GM21381 (cell line): ENCODE measurements around the gene PRKCH.

ENCODE experiments used
- ATAC-seq: cut with Tn5 transposase; IDR thresholded peaks from one replicate; pipeline ENCODE4 v1.9.1; 2021; ENCODE audit warnings: mild to moderate bottlenecking, moderate library complexity; ENCODE audit not compliant: unreplicated experiment

The PRKCH gene

GRCh38 chr14:61575551-61576150, 254.3 kb downstream of the PRKCH start:
- no peak for ATAC-seq

GRCh38 chr14:61577506-61577931, 256.1 kb downstream of the PRKCH start:
- no peak for ATAC-seq

- ATAC-seq = no peak
Measured at GRCh38 chr14:61578745-61579144, 257.4 kb downstream of the PRKCH start.

- no peak for ATAC-seq
Measured at GRCh38 chr14:61581340-61581739, 260.0 kb downstream of the PRKCH start.

- no peak for ATAC-seq
Measured at GRCh38 chr14:61581955-61582615, 260.7 kb downstream of the PRKCH start.

GRCh38 chr14:61582815-61583214, 261.4 kb downstream of the PRKCH start:
- ATAC-seq = no peak

- ATAC-seq = no peak
Measured at GRCh38 chr14:61584331-61584741, 263.0 kb downstream of the PRKCH start.

GRCh38 chr14:61585598-61586543, 264.5 kb downstream of the PRKCH start:
- ATAC-seq = no peak

- no peak for ATAC-seq
Measured at GRCh38 chr14:61586544-61587055, 265.2 kb downstream of the PRKCH start.

- no peak for ATAC-seq
Measured at GRCh38 chr14:61587081-61587713, 265.8 kb downstream of the PRKCH start.

GRCh38 chr14:61588419-61588901, 267.1 kb downstream of the PRKCH start:
- no peak for ATAC-seq

- ATAC-seq = no peak
Measured at GRCh38 chr14:61589691-61590581, 268.6 kb downstream of the PRKCH start.

- no peak for ATAC-seq
Measured at GRCh38 chr14:61591862-61592261, 270.5 kb downstream of the PRKCH start.

GRCh38 chr14:61593330-61593729, 272.0 kb downstream of the PRKCH start:
- ATAC-seq = no peak

- no peak for ATAC-seq
Measured at GRCh38 chr14:61596990-61597389, 275.6 kb downstream of the PRKCH start.

- no peak for ATAC-seq
Measured at GRCh38 chr14:61598980-61599379, 277.6 kb downstream of the PRKCH start.

- ATAC-seq = no peak
Measured at GRCh38 chr14:61599942-61600341, 278.6 kb downstream of the PRKCH start.
